Measurements from ENCODE around the gene GLIPR1L2.

The GLIPR1L2 gene

DNA sequence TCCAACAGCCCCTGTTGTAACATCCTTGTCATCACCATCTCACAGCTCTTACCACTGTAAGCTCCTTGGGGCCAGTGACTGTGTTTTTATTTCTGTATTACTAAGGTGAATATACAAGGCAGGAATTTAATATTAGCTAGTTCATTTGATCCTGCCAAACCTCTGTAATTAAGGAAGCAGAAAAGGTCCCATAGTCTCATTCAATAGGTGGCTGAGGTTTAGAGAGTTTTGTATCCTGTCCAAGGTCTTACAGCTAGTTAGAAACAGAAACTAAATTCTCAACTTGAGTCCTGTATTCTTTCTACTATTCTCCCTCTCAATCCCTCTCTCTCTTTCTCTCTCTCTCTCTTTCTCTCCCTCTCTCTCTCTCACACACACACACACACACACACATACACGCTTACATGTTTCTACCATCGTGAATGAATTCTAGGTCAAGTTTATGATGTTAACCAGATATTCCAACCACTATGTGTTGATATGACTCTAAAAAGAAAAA is 89.1 kb downstream of the GLIPR1L2 start:
- no peak for FAIRE-seq

DNA sequence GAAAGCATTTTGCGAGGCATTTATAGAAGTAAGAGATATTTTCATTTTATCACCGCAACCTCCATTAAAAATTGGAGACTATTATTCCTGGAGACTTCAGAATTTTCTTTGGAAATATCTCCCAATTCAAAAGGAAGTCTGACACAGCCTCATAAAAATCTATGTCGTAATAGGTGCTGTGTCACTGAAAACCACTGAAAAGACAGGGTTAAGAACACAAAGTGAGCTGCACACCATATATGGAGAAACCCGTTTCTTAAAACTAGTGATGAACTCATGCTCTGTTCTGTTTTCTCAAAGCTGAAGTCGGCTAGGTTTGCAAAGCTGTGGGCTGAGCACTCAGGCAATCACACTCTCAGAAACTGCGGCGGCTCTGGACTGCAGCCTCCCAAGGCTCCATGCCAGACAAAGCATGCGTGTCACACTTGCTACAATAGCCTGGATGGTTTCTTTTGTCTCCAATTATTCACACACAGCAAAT is 89.6 kb downstream of the GLIPR1L2 start, which contains the start of gene GLIPR1:
Gene GLIPR1 (plus strand): TSS at position 287 of the 481 bp plus-strand sequence. CDS start 126 bp downstream, at position 413.
- FAIRE-seq, result no peak

DNA sequence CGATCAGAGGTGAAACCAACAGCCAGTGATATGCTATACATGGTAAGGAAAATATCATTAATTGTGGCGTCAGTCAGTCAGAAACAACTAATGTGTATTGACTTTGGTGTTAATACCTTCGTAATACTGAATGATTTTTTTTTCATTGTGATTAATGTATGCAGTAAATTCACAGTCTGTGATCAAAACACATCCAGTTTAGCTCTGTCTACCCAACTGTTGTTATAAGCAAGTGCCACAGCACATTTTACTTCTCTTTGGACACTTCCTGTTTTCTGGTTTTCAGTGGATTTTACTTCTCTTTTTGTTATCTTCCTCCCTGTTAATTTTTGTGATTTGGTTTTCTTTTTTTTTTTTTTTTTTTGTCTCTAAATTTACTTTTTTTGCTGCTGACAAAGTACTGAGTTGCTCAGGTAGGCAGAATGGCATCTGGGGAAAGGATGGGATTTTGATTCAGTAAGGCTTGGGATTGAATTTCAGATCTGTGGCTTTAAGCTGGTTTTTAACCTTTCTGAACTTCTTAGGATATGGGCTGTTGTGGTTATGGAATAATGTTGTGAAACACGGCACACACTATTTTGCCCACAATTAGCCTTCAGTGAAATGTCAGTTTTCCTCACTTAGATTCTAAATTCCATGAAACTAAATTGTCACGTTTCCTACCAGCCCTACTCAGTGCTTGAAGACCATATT is 90.3 kb downstream of the GLIPR1L2 start:
- no peak for FAIRE-seq

DNA sequence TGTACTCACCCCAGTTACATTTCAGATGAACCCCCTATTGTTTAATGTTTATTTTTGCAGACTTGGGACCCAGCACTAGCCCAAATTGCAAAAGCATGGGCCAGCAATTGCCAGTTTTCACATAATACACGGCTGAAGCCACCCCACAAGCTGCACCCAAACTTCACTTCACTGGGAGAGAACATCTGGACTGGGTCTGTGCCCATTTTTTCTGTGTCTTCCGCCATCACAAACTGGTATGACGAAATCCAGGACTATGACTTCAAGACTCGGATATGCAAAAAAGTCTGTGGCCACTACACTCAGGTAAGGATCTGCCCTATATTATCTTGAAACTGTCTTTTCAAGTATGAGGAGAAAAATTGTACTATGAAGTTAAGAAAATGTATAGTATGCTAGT is 90.9 kb downstream of the GLIPR1L2 start:
- no peak for FAIRE-seq

Measured in G401.6 (cell line).